WTC11 (cell line): ENCODE measurements around the gene TRNT1. TPM values are rescaled to one million over a fixed set of nuclear protein-coding genes. Genes with fewer than 3 reads are reported as not detected.

ENCODE experiments used
- AR ChIP-seq: fragments of 250-450 bp; sonication (Bioruptor Pico); IDR thresholded peaks from 2 replicates; pipeline ENCODE4 v1.9.0; 2021; ENCODE audit warnings: mild to moderate bottlenecking
- ATF1 ChIP-seq: sonication (generic); formaldehyde crosslinking; IDR thresholded peaks from 2 replicates; pipeline ENCODE4 v1.8.1; 2023; ENCODE audit warnings: mild to moderate bottlenecking, moderate library complexity, missing genetic modification reagents
- ATF3 ChIP-seq: sonication (generic); formaldehyde crosslinking; conservative IDR thresholded peaks from 2 replicates; pipeline ENCODE4 v1.8.1; 2022; ENCODE audit warnings: mild to moderate bottlenecking, missing genetic modification reagents
- E2F5 ChIP-seq: sonication (generic); formaldehyde crosslinking; IDR thresholded peaks from 2 replicates; pipeline ENCODE4 v1.8.1; 2022; ENCODE audit warnings: mild to moderate bottlenecking, moderate library complexity, missing genetic modification reagents
- EMX1 ChIP-seq: fragments of 250-450 bp; sonication (Bioruptor Pico); IDR thresholded peaks from 2 replicates; pipeline ENCODE4 v1.8.0; 2021; ENCODE audit warnings: mild to moderate bottlenecking
- ERG ChIP-seq: fragments of 250-450 bp; sonication (Bioruptor Pico); IDR thresholded peaks from 2 replicates; pipeline ENCODE4 v1.8.0; 2021; ENCODE audit warnings: mild to moderate bottlenecking
- GTF2I ChIP-seq: fragments of 250-450 bp; sonication (Bioruptor Pico); conservative IDR thresholded peaks from 2 replicates; pipeline ENCODE4 v1.4.0; 2021; ENCODE audit warnings: mild to moderate bottlenecking
- HMGA2 ChIP-seq: fragments of 250-450 bp; sonication (Bioruptor Pico); IDR thresholded peaks from 2 replicates; pipeline ENCODE4 v1.4.0; 2021; ENCODE audit warnings: mild to moderate bottlenecking, moderate library complexity
- HMGXB4 ChIP-seq: sonication (generic); formaldehyde crosslinking; IDR thresholded peaks from 2 replicates; pipeline ENCODE4 v1.8.1; 2023; ENCODE audit warnings: mild to moderate bottlenecking, moderate library complexity, missing genetic modification reagents
- KAT7 ChIP-seq: sonication (generic); formaldehyde crosslinking; IDR thresholded peaks from 2 replicates; pipeline ENCODE4 v1.8.1; 2023; ENCODE audit warnings: missing genetic modification reagents, mild to moderate bottlenecking, borderline replicate concordance
- MLX ChIP-seq: sonication (generic); formaldehyde crosslinking; IDR thresholded peaks from 2 replicates; pipeline ENCODE4 v1.8.1; 2023; ENCODE audit warnings: mild to moderate bottlenecking, missing genetic modification reagents, moderate library complexity
- NFATC4 ChIP-seq: fragments of 250-450 bp; sonication (Bioruptor Pico); IDR thresholded peaks from 2 replicates; pipeline ENCODE4 v1.9.0; 2021; ENCODE audit warnings: mild to moderate bottlenecking
- NFYB ChIP-seq: sonication (generic); formaldehyde crosslinking; conservative IDR thresholded peaks from 2 replicates; pipeline ENCODE4 v1.8.0; 2022; ENCODE audit warnings: low read depth, missing genetic modification reagents
- NR2C2 ChIP-seq: sonication (generic); formaldehyde crosslinking; IDR thresholded peaks from 2 replicates; pipeline ENCODE4 v1.8.0; 2022; ENCODE audit warnings: mild to moderate bottlenecking, missing genetic modification reagents
- PRDM15 ChIP-seq: sonication (generic); formaldehyde crosslinking; IDR thresholded peaks from 2 replicates; pipeline ENCODE4 v1.8.0; 2022; ENCODE audit warnings: missing genetic modification reagents
- RELA ChIP-seq: sonication (generic); formaldehyde crosslinking; IDR thresholded peaks from 2 replicates; pipeline ENCODE4 v1.8.1; 2022; ENCODE audit warnings: missing genetic modification reagents, mild to moderate bottlenecking, borderline replicate concordance
- SMAD3 ChIP-seq: sonication (generic); formaldehyde crosslinking; IDR thresholded peaks from 2 replicates; pipeline ENCODE4 v1.8.0; 2022; ENCODE audit warnings: missing genetic modification reagents, mild to moderate bottlenecking, borderline replicate concordance
- SMAD4 ChIP-seq: sonication (generic); formaldehyde crosslinking; IDR thresholded peaks from 2 replicates; pipeline ENCODE4 v1.8.0; 2022; ENCODE audit warnings: mild to moderate bottlenecking, missing genetic modification reagents
- TP53 ChIP-seq: sonication (generic); formaldehyde crosslinking; IDR thresholded peaks from 2 replicates; pipeline ENCODE4 v1.8.1; 2023; ENCODE audit warnings: mild to moderate bottlenecking, missing genetic modification reagents
- ZBTB21 ChIP-seq: sonication (generic); formaldehyde crosslinking; IDR thresholded peaks from 2 replicates; pipeline ENCODE4 v1.8.1; 2023; ENCODE audit warnings: mild to moderate bottlenecking, missing genetic modification reagents, borderline replicate concordance
- ZMAT4 ChIP-seq: fragments of 250-450 bp; sonication (Bioruptor Pico); IDR thresholded peaks from 2 replicates; pipeline ENCODE4 v1.9.0; 2021; ENCODE audit warnings: mild to moderate bottlenecking
- ZNF121 ChIP-seq: sonication (generic); formaldehyde crosslinking; IDR thresholded peaks from 2 replicates; pipeline ENCODE4 v1.8.0; 2023; ENCODE audit warnings: missing genetic modification reagents
- ZNF219 ChIP-seq: sonication (generic); formaldehyde crosslinking; IDR thresholded peaks from 2 replicates; pipeline ENCODE4 v1.8.0; 2023; ENCODE audit warnings: missing genetic modification reagents, mild to moderate bottlenecking, borderline replicate concordance
- ZNF232 ChIP-seq: sonication (generic); formaldehyde crosslinking; IDR thresholded peaks from 2 replicates; pipeline ENCODE4 v1.8.0; 2022; ENCODE audit warnings: mild to moderate bottlenecking, missing genetic modification reagents
- ZNF263 ChIP-seq: sonication (generic); formaldehyde crosslinking; IDR thresholded peaks from 2 replicates; pipeline ENCODE4 v1.8.1; 2022; ENCODE audit warnings: low read depth, mild to moderate bottlenecking, moderate library complexity, missing genetic modification reagents
- ZNF416 ChIP-seq: fragments of 250-450 bp; sonication (Bioruptor Pico); IDR thresholded peaks from 2 replicates; pipeline ENCODE4 v1.9.0; 2021; ENCODE audit warnings: mild to moderate bottlenecking, inconsistent platforms
- ZSCAN18 ChIP-seq: fragments of 250-450 bp; sonication (Bioruptor Pico); IDR thresholded peaks from 2 replicates; pipeline ENCODE4 v2.1.2; 2022; ENCODE audit warnings: mild to moderate bottlenecking, moderate library complexity
- total RNA-seq: library from RNA; stranded (reverse); gene quantifications from 3 replicates; pipeline ENCODE4 v1.2.3, GENCODE V29; 2021

TRNT1 gene
- total RNA-seq, 1 experiment from 2014 or later, result 18.8 TPM

GRCh38 chr3:3179407-3180094 lies 52.8 kb downstream of the TRNT1 start, which contains the start of gene CRBN (continued):
- TF ChIP-seq HMGXB4 (CRISPR knock-in tag) (peak; percentile 89), ZNF416 (CRISPR knock-in tag) (no peak), ERG (CRISPR knock-in tag) (no peak), GTF2I (CRISPR knock-in tag) (no peak), ATF3 (CRISPR knock-in tag) (no peak), ZNF121 (CRISPR knock-in tag) (no peak), SMAD3 (CRISPR knock-in tag) (no peak), ZNF232 (CRISPR knock-in tag) (peak; percentile 61; the same call in 1 of the 2 replicates), PRDM15 (CRISPR knock-in tag) (no peak), NR2C2 (CRISPR knock-in tag) (no peak), TP53 (CRISPR knock-in tag) (no peak), ZMAT4 (CRISPR knock-in tag) (no peak), ZNF263 (CRISPR knock-in tag) (no peak), RELA (CRISPR knock-in tag) (0 out of 2 replicates have a peak, but pooled peaks have one; percentile 56), ZSCAN18 (CRISPR knock-in tag) (no peak), AR (no peak), EMX1 (CRISPR knock-in tag) (no peak), KAT7 (CRISPR knock-in tag) (peak; percentile 64; the same call in 1 of the 2 replicates), NFATC4 (no peak), ZBTB21 (CRISPR knock-in tag) (no peak), MLX (CRISPR knock-in tag) (0 out of 2 replicates have a peak, but pooled peaks have one; percentile 67), SMAD4 (CRISPR knock-in tag) (no peak), ATF1 (CRISPR knock-in tag) (no peak), E2F5 (CRISPR knock-in tag) (peak; percentile 60; the same call in 1 of the 2 replicates), NFYB (no peak), ZNF219 (CRISPR knock-in tag) (no peak), HMGA2 (CRISPR knock-in tag) (no peak)
